ENCODE measurements around the gene DOCK1. TPM values are rescaled to one million over a fixed set of nuclear protein-coding genes. Genes with fewer than 3 reads are reported as not detected.

The DOCK1 gene
- total RNA-seq, 2 donors from 2014 or later: 34.3 to 44.1 TPM

DNA sequence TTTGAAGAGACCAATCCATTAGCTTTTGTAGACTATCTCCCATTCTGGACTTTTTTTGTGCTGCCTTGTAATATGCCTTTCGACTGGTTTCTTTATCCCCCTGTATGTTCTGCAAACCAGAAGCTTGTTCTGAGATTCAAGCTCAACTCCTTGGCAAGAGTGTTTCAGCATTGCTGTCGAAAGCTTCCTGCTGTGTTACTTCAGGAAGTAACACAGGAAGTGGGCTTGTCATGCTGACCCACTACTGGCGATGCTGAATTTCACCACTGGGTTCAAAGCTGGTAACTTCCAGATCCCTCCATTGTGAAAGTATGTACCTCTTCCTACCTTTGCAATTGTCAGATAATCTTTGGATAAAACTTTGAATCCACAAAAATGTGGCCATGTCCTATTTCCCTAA lies 349.0 kb downstream of the DOCK1 start:
- no peak for DNase-seq
- TF ChIP-seq POLR2A (IDR thresholded peaks at IDR 0.05) (no peak), CTCF (IDR thresholded peaks at IDR 0.05) (no peak)
- 68 to 85% methylated on average over 3 of the region's 3 CpGs for whole genome bisulfite sequencing, 2 donors
- H3K27me3 ChIP-seq: no peaks in the 10 kb centered on the region
- no peaks in the 10 kb centered on the region for H3K36me3 ChIP-seq (replicated peaks in 1 of 2; ENCODE audit: insufficient read depth in 1 of 2, low read depth in 2 of 2)
- ATAC-seq: no peak
- no peak overlapping the region for H3K4me3 ChIP-seq
- intact Hi-C loops (cut with DNase I): no loop called here
- no peaks in the 10 kb centered on the region for H3K4me1 ChIP-seq
- no peak overlapping the region for H3K27ac ChIP-seq
- no peaks in the 10 kb centered on the region for H3K9me3 ChIP-seq

DNA sequence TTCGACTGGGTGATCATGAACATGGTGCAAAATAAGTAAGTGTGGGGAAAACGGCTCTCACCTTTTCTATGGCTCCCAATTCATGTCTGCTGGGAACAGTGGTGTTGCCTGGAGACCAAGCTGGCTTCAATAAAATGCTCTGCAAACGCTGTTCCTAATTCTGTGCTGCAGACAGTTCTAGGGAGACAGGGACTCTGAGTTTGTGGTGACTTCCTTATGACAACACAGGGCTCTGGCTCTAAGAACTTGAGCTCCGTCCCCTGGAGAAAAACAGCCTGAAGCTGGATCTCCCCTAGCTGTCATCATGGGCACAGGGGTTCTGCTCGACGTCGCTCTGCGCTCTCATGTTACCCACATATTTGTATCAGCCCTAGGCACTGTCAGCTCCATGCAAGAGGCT lies 352.2 kb downstream of the DOCK1 start:
- Histone ChIP-seq H3K9me3 (no peaks in the 10 kb centered on the region), H3K36me3 (replicated peaks in 1 of 2; ENCODE audit: insufficient read depth in 1 of 2, low read depth in 2 of 2) (no peaks in the 10 kb centered on the region), H3K4me1 (no peaks in the 10 kb centered on the region), H3K4me3 (no peak overlapping the region), H3K27ac (no peak overlapping the region), H3K27me3 (no peaks in the 10 kb centered on the region)
- TF ChIP-seq POLR2A (IDR thresholded peaks at IDR 0.05): no peak
- no peak for TF ChIP-seq CTCF (IDR thresholded peaks at IDR 0.05)
- DNase-seq: no peak
- whole genome bisulfite sequencing, 2 donors: 79 to 84% methylated on average over 8 of the region's 8 CpGs
- no peak for ATAC-seq
- intact Hi-C loops (cut with DNase I): no loop called here

GRCh38 chr10:127259347-127259746 lies 354.1 kb downstream of the DOCK1 start:
- TF ChIP-seq CTCF (IDR thresholded peaks at IDR 0.05): no peak
- no peak for TF ChIP-seq POLR2A (IDR thresholded peaks at IDR 0.05)
- Histone ChIP-seq H3K9me3 (no peaks in the 10 kb centered on the region), H3K4me3 (no peak overlapping the region), H3K27ac (no peak overlapping the region), H3K27me3 (no peaks in the 10 kb centered on the region), H3K4me1 (no peaks in the 10 kb centered on the region), H3K36me3 (replicated peaks in 1 of 2; ENCODE audit: insufficient read depth in 1 of 2, low read depth in 2 of 2) (no peaks in the 10 kb centered on the region)
- ATAC-seq: no peak
- intact Hi-C loops (cut with DNase I): no loop called here
- no peak for DNase-seq
- 91 to 94% methylated on average over 11 of the region's 11 CpGs for WGBS, 2 donors

GRCh38 chr10:127262606-127263005 lies 357.4 kb downstream of the DOCK1 start:
- H3K27me3 ChIP-seq: no peaks in the 10 kb centered on the region
- no peaks in the 10 kb centered on the region for H3K4me1 ChIP-seq
- no peak for ATAC-seq
- WGBS, 2 donors: 93 to 94% methylated on average over 7 of the region's 7 CpGs
- no peak for TF ChIP-seq POLR2A (IDR thresholded peaks at IDR 0.05)
- no peak for TF ChIP-seq CTCF (IDR thresholded peaks at IDR 0.05)
- no peaks in the 10 kb centered on the region for H3K9me3 ChIP-seq
- H3K36me3 ChIP-seq (replicated peaks in 1 of 2; ENCODE audit: insufficient read depth in 1 of 2, low read depth in 2 of 2): no peaks in the 10 kb centered on the region
- no peak for DNase-seq
- H3K27ac ChIP-seq: no peak overlapping the region
- intact Hi-C loops (cut with DNase I): no loop called here
- no peak overlapping the region for H3K4me3 ChIP-seq

DNA sequence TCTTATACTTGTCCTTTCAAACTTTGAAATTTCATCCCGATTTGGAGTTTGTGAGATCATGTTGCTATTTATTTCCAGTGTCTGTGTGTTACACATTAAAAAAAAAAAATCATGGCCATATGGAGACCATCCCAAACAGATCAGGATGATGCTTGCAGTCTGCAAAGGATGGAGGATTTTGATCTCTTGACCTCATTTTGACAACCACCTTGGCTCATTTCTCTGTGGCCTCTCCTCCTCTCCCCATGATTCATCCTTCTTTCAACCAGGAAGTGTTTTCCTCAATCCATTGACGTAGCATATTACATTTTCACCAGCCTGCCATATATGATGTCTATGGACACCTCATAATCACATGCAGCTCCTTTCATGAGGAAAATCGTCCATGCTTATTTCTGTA lies 360.1 kb downstream of the DOCK1 start:
- TF ChIP-seq CTCF (IDR thresholded peaks at IDR 0.05) (no peak), POLR2A (IDR thresholded peaks at IDR 0.05) (no peak)
- DNase-seq (no peak), ATAC-seq (no peak)
- Histone ChIP-seq H3K27me3 (no peaks in the 10 kb centered on the region), H3K27ac (no peak overlapping the region), H3K4me3 (no peak overlapping the region), H3K4me1 (no peaks in the 10 kb centered on the region), H3K36me3 (replicated peaks in 1 of 2; ENCODE audit: insufficient read depth in 1 of 2, low read depth in 2 of 2) (no peaks in the 10 kb centered on the region), H3K9me3 (no peaks in the 10 kb centered on the region)
- 74 to 88% methylated on average over 3 of the region's 3 CpGs for WGBS, 2 donors
- intact Hi-C loops (cut with DNase I): no loop called here
